HG02852 (cell line): ENCODE data around the gene DCANP1.

Experiments used
- ATAC-seq: cut with Tn5 transposase; IDR thresholded peaks from one replicate; pipeline ENCODE4 v1.9.1; 2021; ENCODE audit warnings: mild to moderate bottlenecking, moderate library complexity; ENCODE audit not compliant: unreplicated experiment

The DCANP1 gene

GRCh38 chr5:135443161-135443960, 3.8 kb downstream of the DCANP1 start:
- no peak for ATAC-seq

- ATAC-seq, result no peak
Observed at GRCh38 chr5:135442431-135443160, 4.6 kb downstream of the DCANP1 start.

- no peak for ATAC-seq
Observed at GRCh38 chr5:135441919-135442318, 5.2 kb downstream of the DCANP1 start.

- ATAC-seq, result no peak
Observed at GRCh38 chr5:135441350-135441831, 5.8 kb downstream of the DCANP1 start.

GRCh38 chr5:135440916-135441315, 6.2 kb downstream of the DCANP1 start:
- ATAC-seq, result no peak

DNA sequence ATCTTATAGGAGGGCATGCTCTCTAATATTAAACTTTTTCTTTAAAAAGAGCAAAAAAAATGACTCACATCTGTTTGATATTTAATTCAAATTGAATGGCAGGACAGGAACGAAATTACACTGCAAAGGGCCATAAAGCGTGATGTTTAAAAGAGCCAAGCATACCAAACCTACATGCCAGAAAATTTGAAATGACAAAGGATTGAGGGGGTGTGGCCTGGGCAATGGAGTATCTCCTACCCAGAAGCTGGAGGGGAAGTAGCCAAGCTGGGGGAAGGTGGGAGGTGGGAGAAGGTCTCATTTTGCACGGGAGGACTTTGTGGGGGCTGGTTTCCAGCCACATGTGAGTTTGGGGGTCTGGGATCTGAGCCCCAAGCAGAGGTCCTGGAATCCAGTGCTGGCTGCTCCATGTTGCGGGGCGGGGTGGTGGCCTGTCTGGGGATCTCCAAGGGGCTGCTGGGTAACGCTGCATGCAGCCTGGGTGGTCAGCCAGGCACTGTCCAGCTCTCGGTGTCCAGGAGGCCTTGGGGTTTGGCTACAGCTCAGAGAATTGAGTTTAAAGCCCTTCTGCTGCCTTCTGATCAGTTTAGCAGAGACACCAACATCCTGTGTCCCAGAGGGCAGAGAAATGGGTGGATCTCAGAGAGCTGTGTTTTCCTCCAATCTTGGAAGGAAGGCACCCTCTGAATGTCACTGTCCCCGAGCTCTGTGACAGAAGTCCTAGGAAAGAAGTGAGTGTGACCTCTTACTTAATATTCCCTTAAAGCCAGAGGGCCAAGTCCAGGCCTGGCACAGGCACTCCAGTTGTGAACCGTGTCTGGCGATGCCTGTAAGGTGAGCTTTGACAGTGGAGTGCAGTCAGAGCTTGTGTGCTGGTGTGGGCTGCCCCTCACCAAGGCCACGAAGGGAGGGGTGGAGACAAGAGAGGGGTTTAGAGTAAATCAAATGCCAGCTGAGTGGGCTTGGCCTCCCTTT, 7.6 kb downstream of the DCANP1 start:
- no peak for ATAC-seq

DNA sequence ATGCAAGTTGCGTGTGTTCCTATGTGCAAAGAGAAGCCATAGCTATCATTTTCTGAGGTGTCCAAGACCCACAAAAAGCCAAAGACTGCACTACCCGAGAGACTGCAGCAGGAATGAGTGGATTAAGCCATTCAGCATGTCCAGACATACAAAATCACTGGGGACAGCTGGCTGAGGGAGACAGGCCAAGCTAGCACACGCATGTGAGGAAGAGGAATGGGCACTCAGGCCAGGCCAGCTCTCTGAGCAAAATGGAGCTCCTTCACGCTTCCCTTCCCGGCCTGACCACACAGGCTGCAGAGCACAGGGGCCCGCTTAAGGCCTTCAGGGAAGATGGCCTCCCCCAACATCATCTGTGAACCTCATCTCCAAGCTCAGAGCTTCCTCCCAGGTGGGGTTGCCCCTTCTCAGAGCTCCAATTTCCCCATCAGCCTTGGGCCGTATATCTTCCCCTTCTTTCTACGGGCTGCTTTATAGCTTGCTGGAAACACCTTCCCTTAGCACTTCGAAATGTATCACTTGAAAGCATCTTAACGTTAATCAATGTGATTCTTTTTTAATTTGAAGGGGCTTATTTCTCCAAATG, 8.4 kb downstream of the DCANP1 start:
- no peak for ATAC-seq

- ATAC-seq, result no peak
Observed at GRCh38 chr5:135437796-135438560, 9.2 kb downstream of the DCANP1 start.

DNA sequence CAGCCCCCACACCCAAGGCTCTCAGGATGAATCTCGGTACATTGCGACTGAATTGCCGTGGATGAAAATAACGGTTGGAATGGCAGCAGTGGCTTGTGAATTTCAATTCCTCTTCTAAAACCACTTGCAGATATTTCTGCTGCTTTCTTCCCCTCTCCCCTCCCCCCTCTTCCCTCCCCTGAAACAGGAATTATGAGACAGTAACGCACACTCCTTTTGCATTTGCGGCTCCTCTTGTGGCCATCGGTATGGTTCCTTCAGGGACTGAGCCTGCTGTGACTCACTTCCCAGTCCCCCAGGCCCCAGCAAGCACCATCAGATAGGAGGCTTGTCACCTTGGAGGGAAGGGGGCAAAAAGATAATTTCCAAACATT, 9.7 kb downstream of the DCANP1 start:
- no peak for ATAC-seq

DNA sequence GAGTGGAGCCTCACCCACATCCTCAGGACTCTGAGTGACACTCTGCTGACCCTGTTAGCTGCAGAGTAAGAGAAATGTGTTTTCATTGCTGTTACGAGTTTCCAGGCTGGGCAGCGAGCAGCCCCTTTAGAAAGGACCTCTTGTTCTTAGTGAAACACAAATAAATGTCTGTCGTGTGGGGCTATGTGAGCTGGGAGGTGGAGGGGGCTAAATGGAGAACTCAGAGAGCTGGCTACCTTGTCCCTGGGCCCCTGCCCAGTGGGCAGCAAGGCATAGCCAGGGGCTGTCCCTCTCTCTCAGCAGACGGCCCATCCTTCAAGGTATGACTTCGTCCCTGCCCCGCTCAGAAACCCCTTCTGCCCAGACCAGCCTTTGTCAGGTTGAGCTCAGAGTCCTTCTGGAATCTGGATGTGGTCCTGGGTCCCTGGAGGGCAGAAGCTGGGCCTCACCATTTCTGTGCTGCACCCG, 10.2 kb downstream of the DCANP1 start:
- ATAC-seq, result no peak

- no peak for ATAC-seq
Observed at GRCh38 chr5:135435467-135436330, 11.4 kb downstream of the DCANP1 start.

DNA sequence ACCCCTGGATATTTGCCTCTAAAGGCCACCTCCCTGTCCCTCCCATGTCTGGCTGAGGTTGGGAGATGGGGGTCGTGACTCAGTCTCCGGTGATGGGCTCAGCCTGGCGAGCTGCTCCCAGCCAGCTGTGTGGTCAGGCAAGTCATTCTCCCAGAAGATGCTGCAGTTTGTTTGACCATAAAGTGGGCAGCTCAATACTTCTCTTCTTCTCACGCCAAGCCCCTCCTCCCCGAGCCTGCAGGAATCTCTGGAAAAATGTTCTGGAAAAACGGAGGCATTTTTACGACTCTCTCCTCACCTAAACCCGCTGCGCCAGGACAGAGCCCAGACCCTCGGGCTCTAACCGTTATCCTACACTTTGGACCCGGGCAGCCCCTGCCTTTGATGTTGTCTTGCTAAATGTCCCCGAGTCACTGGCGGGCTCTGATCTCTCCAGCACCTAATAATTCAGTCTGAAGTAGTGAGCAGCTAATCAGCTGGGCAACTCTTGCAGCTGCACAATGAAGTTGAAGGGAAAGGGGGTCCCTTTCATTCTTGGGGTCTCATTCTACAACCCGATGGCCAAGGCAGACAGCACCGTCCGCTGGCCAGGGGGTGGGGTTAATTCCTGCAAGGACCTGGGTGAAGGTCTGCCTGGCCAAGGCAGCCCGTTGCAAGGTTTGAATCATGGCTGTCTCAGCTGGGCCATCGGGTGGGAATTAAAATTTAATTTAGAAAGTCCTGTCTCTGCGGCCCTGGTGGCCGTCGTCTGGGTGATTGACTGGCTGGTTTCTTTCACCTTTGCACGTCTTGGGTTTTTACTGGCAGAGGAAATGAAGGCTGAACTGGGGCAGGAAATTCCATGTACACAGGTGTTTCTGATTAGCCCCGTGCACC, 12.3 kb downstream of the DCANP1 start:
- ATAC-seq, result no peak

GRCh38 chr5:135433681-135434426, 13.3 kb downstream of the DCANP1 start:
- ATAC-seq, result no peak

GRCh38 chr5:135432113-135432512, 15.0 kb downstream of the DCANP1 start:
- ATAC-seq, result no peak

DNA sequence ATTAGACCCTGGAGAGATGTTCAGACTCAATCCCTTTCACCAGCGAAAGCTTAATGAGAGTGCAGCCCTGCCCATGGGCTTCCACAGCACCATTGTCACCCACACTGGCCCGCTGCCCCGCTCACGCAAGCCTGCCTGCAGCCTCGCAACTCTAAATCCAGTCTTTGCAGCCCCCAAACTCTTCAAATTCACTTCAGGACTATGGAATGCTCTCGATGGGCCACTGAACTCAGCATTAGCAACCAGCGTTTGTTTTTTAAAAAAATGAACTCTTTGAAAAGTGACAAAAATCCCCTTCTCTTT, 17.1 kb downstream of the DCANP1 start:
- ATAC-seq, result no peak

DNA sequence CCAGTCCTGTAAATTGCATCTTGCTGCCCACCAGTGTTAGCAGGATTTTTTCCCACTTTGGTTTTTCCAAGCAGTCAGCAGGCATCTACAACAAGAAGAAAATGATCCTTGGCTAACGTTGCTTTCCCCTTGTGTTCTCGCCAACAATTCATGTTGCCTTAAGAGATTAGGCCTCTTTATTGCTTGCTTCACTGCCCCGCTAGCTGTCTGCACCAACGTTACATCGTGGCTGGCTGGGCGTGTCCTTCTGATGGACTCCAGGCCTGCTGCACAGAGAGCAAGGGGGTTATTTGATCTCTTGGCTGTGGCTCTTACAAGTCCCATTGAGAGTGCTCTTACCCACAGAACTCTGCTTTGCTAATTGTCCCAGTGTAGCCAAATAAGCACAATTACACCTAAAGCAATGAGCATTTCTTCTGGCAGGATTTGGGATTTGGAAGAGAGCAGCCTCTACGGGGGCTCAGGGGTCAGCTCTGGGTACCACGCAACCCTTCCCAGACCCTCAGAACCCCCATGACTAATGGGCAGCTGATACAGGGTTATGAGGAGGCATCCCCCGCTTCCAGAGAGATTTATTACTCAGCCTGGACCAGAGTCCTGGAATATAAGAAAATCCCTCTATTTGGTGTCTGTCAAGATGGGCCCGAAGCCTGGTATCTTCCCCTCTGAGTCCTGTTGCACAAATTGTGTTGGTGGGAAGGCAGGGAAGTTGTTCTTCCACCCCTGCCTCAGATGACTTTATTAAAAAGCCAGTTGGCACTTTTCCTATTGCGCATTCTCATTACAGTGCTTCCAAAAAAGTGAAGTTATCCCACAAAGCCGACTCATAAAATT, 17.6 kb downstream of the DCANP1 start:
- no peak for ATAC-seq

DNA sequence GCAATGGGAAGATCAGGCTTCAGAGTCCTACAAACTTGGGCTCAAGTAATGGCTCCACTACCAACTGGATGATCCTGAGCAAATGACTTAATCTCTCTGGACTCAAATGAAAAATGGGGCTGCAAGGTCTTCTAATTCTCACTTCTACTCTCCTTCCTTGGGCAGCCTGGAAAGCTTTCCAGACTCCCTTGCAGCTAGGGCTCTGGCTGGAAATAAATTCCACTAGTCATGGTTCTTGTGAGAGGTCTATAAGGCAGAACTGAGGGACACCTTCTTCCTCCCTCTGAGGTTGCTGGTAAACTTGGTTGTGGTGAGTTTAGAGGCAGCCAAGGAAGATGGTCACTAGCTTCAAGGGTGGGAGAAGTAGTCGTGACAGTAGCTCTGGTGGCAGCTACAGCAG, 18.6 kb downstream of the DCANP1 start:
- ATAC-seq, result no peak
